Tongue (tissue), 2 donors: ENCODE measurements around the gene MAB21L4. TPM values are rescaled to one million over a fixed set of nuclear protein-coding genes. Genes with fewer than 3 reads are reported as not detected.

Experiments used
- DNase-seq: peaks from one replicate; pipeline ENCODE4 v3.0.0-alpha.2; 2015
- total RNA-seq: library from RNA; depleted of rRNA; stranded (reverse); fragments of >200 nt; gene quantifications from one replicate; pipeline ENCODE4 v1.2.3, GENCODE V29; 2014

Gene MAB21L4
- total RNA-seq, 1 donor from 2014 or later, result 23.0 TPM

- no peak for DNase-seq
These were observed 15.8 kb upstream of the MAB21L4 start for GRCh38 chr2:240911641-240912265.

GRCh38 chr2:240909216-240909974 lies 13.4 kb upstream of the MAB21L4 start:
- DNase-seq, result no peak

DNA sequence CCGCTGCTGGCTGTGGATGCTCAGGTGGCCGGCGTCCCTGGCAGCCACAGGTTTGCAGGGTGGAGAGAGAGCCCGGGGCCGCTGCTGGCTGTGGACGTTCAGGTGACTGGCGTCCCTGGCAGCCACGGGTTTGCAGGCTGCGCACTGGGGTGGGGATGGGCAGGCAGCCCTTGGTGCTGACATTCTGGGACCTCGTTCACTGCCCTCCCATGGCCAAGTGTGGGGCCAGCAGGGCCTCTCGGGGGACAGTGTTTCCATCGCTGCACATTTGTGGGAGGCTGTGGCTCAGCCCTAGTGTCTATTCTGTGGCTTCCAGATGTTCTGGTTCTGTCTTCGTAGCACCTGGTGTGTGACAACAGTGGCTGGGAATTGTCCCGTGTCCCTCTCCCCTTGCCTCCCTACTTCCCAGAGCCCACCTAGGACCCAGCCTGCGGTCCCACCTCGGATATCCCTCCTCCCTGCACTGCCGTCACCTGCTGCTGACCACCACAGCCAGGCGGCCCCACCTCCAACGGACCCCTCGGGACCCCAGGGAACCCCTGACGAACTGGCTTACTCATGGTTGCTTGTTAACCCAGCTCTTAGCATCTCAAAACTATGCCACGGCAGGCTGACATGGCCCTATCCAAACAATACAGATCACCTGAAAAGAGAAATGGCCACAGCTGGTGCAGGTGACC lies 11.1 kb upstream of the MAB21L4 start:
- DNase-seq, result no peak

DNA sequence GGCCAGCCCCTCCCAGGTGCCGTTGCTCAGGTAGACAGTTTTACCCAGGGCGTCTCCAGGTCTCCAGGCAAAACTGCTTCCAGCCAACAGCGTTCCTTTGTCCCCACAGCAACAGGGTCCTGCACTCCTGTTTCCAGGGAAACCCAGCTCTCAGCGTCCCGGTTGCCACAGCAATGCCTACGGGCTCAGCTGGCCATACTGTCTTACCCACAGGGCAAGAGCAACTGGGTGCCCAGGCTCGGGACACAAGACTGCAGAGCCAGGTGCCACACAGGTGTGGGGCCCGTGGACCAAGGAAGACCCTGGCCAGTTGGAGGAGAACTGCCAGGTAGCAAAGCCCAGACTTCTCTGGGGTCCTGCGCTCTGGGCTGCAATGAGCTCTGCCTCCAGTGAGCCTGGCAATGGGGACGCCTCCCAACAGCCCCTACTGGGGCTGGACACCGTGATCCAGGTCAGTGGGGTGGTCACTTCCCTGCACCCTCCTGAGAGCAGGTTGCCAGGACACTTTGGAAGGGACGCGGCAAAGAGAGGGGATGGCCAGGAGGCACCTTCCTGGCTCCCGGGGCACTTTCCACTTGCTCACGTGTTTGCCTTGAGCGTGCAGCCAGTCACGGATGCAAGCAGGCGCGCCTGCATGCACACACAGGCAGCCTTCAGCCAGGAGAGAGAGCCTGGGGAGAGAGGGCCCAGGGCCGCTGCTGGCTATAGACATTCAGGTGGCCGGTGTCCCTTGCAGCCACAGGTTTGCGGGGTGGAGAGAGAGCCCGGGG lies 10.4 kb upstream of the MAB21L4 start, which contains the start of gene CROCC2:
CROCC2 (plus strand) TSS at position 196 of the 770 bp plus-strand sequence; CDS start at position 374, 178 bp downstream.
- DNase-seq, result peak; percentile 51

GRCh38 chr2:240905176-240905781 lies 9.3 kb upstream of the MAB21L4 start:
- peak; percentile 35 for DNase-seq

- DNase-seq, result no peak
These were observed 8.5 kb upstream of the MAB21L4 start for GRCh38 chr2:240904216-240905175.

DNA sequence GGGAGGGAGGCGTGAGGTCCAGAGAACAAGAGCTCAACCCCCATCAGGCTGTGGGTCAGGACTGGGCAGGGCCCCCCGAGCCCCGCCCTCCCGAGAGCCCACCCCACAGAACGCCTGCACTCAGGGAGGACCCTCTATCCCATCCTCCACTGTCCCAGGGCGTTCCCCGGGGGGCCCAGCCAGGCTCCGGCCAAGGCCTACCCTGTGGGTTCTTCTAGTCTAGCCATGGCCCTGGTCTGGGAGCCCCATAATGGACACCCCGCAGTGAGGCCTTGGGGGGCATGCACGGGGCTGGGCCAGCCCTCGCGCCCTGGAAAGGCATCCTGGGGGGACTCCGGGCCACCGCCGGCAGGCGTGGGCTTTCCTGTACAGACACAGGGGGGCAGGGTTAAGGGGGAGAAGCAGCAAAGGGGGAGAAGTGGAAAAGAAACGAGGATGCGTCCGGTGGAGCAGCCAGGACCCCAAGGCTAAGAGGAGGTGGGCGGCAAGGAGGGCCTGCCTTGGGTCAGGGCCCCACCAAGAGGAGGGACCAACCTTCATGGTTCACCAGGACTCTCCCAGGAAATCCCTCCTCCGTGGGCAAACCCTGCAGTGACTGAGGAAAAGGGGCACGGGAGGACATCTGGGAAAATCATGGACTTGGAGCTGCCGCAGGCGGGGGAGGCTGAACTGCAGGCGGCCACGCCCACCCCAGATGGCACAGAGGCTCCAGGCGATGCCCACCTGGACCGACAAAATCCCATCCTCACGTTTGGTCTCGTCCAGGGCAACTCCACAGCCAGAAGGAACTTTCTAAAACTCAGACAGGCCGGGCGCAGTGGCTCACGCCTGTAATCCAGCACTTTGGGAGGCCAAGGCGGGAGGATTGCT lies 7.5 kb upstream of the MAB21L4 start:
- no peak for DNase-seq

- no peak for DNase-seq
These were observed 6.7 kb upstream of the MAB21L4 start for GRCh38 chr2:240902615-240903041.

GRCh38 chr2:240901986-240902614 lies 6.1 kb upstream of the MAB21L4 start:
- no peak for DNase-seq

GRCh38 chr2:240900141-240900860 lies 4.3 kb upstream of the MAB21L4 start:
- DNase-seq, result no peak

DNA sequence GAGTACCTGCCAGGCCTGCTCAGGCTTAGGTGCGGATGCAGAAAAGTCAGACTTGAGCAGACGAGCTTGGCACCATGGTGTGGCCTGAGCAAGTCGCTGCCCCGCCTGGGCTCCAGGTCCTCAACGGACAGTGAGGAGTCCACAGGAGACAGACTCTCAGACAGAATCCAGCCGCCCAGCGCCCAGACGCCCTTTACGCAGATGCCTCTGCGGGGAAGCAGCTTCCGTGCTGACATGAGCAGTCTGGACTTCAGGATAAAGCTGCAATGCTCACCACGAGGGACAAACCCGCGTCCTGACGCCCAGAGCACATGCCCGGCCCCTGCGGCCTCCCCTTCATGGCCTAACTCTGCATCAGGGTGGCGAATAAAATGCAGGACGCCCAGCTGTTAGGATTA lies 3.5 kb upstream of the MAB21L4 start:
- DNase-seq, result no peak

DNA sequence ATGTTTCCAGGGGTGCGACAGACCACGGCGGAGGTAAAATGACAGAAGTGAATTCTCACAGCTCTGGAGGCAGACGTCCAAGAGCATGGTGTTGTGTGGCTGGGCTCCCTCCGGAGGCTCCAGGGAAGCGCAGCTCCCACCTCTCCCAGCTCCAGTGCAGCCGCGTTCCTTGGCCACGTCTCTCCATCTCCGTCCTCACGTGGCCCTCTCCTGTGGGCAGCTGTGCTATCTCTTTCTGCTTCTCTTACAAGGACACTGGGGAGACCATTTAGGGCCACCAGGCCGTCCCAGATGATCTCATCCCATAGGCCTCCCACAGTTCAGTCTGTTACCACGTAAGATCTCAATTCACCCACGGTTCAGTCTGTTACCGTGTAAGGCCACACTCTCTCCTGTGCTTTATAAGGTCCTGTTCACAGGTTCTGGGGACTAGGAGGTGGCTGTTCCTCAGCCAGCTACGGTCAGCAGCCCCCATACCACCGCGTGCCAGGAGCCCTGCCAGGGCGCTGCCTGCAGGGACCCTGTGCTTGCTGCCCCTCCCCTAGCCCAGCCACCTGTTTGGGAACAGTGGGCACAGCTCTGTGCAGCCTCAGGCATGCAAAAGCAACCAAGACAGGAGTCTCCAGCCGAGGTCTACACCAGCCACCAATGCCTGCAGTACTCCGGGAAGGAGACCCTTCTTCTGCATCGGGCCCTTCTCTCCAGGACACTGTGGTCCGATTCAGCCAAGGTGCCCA lies 2.9 kb upstream of the MAB21L4 start:
- DNase-seq, result no peak

GRCh38 chr2:240898108-240898730 lies 2.3 kb upstream of the MAB21L4 start:
- peak; percentile 67 for DNase-seq

DNA sequence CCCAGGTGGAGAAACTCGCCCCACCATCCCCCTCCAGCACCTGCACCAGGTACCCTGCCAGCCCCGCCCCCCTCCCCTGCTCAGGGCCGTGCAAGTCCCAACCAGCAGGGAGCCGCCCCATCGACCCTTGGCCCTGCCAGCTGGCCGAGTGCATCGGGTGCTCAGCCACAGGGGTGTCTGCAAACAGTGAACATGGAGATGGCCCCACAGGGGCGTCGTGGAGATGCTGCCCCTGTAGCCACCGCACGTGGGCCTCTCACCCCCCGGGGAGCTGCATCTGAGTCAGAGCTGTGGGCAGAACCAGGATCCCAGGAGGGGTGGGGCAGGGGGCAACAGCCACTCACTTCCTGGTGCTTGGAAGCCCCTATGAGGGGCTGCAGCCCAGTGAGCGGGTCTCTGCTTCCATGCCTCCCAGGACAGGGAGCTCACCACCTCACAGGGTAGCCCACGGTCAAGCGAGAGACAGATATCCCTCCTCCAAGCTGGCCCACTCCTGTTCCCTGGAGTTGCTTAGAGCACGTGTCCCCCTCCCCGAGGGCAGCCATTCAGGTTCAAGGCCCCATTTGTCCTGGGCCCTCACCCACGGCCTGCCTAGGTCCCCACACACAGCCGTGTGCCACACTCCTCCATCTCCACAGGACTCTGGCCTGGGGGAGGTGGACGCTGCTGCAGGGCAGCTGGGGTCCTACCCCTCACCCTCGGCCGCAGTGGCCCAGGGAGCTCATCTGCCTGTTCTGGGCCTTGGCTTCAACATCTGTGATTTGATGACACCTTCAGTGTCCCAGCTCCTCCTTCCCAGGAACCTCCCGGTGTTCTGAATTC lies 1.1 kb upstream of the MAB21L4 start:
- no peak for DNase-seq

DNA sequence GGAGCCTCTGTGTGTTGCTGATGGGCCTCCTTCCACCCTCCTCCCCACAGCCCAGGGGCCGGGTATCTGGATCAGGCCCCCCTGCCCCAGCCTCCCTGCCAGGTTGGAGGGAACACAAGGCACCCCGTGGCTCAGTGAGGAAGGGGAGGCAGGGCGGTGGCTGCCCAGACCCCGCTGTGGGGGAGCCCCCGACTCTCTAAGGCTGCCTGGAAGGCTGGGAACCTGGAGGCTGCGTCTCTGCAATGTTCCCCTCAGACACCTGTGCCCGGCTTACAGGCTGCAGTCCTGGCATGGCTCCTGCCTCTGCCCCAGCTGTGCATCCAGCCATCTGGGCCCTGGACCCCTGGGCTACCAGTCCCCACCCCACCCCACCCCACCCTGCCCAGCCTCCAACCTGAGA lies 438 bp upstream of the MAB21L4 start:
- DNase-seq, result no peak

DNA sequence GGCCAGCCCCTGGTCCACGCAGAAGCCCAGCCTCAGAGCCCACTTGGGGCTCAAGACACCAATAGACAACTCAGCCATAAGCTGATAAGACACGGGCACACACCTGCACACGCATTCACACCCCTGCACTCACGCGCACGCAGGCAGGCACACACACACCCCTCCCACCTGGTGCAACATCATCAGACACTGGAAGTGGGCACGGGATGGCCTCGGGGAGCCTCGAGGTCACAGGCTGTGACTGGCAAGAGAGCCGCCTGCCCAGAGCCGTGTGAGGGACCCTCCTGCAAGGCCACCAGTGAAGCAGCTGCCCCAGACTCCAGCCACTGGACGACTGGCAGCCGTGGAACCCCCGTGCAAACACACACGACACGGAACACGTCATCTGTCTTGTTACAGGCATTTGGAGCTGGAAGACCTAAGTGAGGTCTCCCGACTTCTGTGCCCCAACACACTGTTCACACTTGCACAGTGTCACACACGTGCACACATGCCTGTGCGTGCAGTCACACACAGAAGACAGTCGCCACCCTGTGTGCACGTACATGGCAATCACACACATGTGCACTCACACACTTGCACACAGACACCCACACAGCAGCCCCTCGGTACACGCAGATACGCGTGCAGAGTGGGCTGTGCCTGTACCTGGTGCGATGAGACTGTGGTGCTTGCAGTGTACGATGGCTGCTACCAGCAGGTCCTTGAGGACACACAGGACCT lies 959 bp downstream of the MAB21L4 start:
- DNase-seq, result no peak
